Activated naive CD4-positive, alpha-beta T cell treated with anti-CD3 and anti-CD28 coated beads, Interleukin-2, amount 50 U/mL, for 24 hours (primary cell): Measurements from ENCODE around the gene VAV3.

Experiments used
- H3K27ac Mint-ChIP-seq: one replicate; pipeline ENCODE4 v1.8.0; 2021; ENCODE audit warnings: mild to moderate bottlenecking, mixed read lengths
- H3K27me3 Mint-ChIP-seq: one replicate; pipeline ENCODE4 v1.8.0; 2021; ENCODE audit warnings: mixed read lengths
- H3K36me3 Mint-ChIP-seq: one replicate; pipeline ENCODE4 v1.8.0; 2021; ENCODE audit warnings: mixed read lengths
- H3K4me1 Mint-ChIP-seq: one replicate; pipeline ENCODE4 v1.8.0; 2021; ENCODE audit warnings: mixed read lengths
- H3K4me3 Mint-ChIP-seq: one replicate; pipeline ENCODE4 v1.8.0; 2021; ENCODE audit warnings: mild to moderate bottlenecking, mixed read lengths
- H3K9me3 Mint-ChIP-seq: one replicate; pipeline ENCODE4 v1.8.0; 2021; ENCODE audit warnings: mixed read lengths

The VAV3 gene

DNA sequence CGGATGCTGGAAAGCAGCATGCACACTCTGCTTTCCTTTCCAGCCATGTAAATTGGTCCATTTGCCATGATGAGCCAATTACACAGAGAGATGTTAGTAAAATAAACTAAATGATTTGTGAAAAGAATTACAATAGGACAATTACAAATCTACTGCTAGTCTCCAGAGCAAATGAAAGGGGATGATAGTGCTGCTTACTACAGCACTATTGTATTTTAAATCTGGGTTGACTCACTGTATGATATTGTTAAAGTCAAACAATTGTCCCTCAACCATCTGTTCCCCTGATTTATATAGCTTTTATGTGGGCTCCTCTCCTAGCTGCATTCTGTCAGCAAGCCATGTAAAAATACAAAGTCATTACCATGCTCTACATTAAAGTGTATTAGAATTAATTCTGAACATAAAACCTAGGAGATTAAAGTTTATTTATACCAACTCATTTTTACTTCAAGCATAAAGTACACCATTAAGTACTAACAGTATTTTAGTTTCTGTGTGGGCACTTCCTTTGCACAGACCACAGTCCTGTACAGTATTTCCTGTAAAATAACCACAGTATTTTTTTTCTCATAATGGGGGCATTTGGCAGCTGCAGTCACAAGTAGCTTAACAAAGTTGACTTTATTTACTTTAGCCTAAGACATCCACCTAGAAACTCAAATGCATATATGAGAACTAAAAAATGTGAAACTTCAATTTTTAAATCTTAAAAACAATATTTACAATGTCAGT lies 135.8 kb downstream of the VAV3 start:
- peaks cover under 1% of the 10 kb centered on the region for H3K9me3 Mint-ChIP-seq
- H3K27ac Mint-ChIP-seq: peak overlapping the region; percentile 62
- peak overlapping the region; percentile 52 for H3K4me3 Mint-ChIP-seq
- H3K36me3 Mint-ChIP-seq: peaks cover 2% of the 10 kb centered on the region
- H3K27me3 Mint-ChIP-seq: no peaks in the 10 kb centered on the region
- H3K4me1 Mint-ChIP-seq: peaks cover 53% of the 10 kb centered on the region

DNA sequence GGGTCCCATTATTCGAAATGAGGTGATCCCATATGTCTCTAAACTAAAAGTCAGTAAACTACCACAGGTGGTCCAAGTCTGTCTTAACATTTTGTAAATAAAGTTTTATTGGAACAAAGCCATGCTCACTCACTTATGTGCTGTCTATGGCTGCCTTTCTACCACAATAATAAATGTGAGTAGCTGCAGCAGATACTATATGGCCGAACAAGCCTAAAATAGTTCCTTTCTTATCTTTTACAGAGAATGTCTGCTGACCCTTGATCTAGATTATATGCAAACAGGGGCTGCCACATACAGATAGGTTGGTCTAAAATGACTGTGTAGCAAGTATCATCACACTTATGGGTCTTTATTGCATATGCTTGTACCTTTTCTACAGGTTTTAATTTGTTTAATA lies 140.0 kb downstream of the VAV3 start:
- Mint-ChIP-seq H3K27me3 (no peaks in the 10 kb centered on the region), H3K9me3 (peaks cover 28% of the 10 kb centered on the region), H3K4me1 (peaks cover 68% of the 10 kb centered on the region), H3K4me3 (no peak overlapping the region), H3K27ac (no peak overlapping the region), H3K36me3 (peaks cover 22% of the 10 kb centered on the region)

DNA sequence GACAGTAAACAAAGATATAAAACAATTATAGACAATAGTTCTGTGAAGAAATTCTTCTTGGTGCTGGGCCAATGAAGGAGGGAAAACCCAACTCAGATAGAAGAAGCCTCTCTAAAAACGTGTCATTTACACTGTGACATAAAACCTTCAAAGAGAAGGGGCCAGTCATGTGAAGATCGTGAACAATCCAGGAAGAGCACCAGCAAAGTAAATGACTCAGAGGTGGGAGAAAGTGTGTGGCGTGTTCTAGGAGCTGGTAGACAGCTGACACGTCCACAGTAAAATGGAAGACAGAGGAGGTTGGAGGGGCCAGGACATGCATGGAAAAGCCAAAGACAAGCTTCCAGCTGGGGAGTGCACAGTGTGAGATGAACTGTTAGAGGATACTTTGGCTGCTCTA lies 143.6 kb downstream of the VAV3 start:
- Mint-ChIP-seq H3K27ac (peak overlapping the region; percentile 98), H3K4me3 (peak overlapping the region; percentile 73)

DNA sequence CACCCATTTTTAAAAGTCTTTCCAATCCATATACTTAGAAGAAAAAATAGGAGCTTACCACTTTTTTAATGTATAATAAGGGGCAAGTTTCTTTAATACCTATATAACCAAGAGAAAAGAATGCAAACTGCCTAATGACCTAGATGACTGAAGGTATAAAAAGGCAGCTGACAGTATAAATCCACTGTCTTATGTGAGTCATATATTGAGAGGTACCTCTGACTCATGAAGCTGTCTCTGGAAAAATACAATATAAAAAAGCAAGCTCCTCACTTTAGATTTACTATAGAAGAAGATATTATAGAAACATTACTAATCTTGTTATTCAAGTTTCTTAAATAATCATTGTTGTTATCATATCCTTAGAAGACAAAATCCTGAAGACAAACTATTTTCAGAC lies 144.2 kb downstream of the VAV3 start:
- Mint-ChIP-seq H3K4me1 (peaks cover 60% of the 10 kb centered on the region), H3K9me3 (peaks cover 28% of the 10 kb centered on the region), H3K36me3 (peaks cover 24% of the 10 kb centered on the region), H3K4me3 (peak overlapping the region; percentile 73), H3K27me3 (no peaks in the 10 kb centered on the region), H3K27ac (peak overlapping the region; percentile 98)

More for the DNA sequence above, 143.6 kb downstream of the VAV3 start:
- peaks cover 28% of the 10 kb centered on the region for H3K9me3 Mint-ChIP-seq
- peaks cover 64% of the 10 kb centered on the region for H3K4me1 Mint-ChIP-seq
- no peaks in the 10 kb centered on the region for H3K27me3 Mint-ChIP-seq
- peaks cover 24% of the 10 kb centered on the region for H3K36me3 Mint-ChIP-seq

GRCh38 chr1:107817935-107818334 lies 147.0 kb downstream of the VAV3 start:
- peak overlapping the region; percentile 12 for H3K4me3 Mint-ChIP-seq
- H3K36me3 Mint-ChIP-seq: peaks cover 13% of the 10 kb centered on the region
- no peaks in the 10 kb centered on the region for H3K27me3 Mint-ChIP-seq
- H3K4me1 Mint-ChIP-seq: peaks cover 57% of the 10 kb centered on the region
- H3K27ac Mint-ChIP-seq: no peak overlapping the region
- H3K9me3 Mint-ChIP-seq: peaks cover 14% of the 10 kb centered on the region

DNA sequence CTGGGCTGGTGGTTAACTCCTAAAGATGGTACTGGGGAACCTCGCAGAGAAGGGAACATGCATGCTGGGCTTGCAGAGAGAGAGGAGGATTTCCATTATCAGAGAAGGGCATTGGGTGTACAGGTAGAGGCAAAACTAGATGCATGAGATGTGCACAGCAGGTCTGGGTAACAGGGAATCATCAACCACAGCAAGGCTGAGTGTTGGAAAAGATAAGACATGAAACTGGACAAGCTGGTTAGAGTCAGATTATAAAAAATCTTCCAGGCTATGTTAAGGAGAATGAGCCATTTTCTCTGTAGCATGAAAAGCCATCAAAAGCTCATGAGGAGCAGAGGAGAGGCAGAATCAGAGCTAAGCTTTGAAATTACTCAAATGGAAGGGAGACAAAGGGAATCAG lies 147.8 kb downstream of the VAV3 start:
- Mint-ChIP-seq H3K4me1 (peaks cover 52% of the 10 kb centered on the region), H3K9me3 (peaks cover 10% of the 10 kb centered on the region), H3K27me3 (no peaks in the 10 kb centered on the region), H3K4me3 (no peak overlapping the region), H3K36me3 (peaks cover 9% of the 10 kb centered on the region), H3K27ac (peak overlapping the region; percentile 48)

- H3K27ac Mint-ChIP-seq: peak overlapping the region; percentile 2
- H3K4me1 Mint-ChIP-seq: peaks cover 32% of the 10 kb centered on the region
- H3K27me3 Mint-ChIP-seq: no peaks in the 10 kb centered on the region
- H3K9me3 Mint-ChIP-seq: no peaks in the 10 kb centered on the region
- H3K4me3 Mint-ChIP-seq: no peak overlapping the region
- peaks cover 1% of the 10 kb centered on the region for H3K36me3 Mint-ChIP-seq
These were observed 154.6 kb downstream of the VAV3 start for GRCh38 chr1:107810291-107810951.

DNA sequence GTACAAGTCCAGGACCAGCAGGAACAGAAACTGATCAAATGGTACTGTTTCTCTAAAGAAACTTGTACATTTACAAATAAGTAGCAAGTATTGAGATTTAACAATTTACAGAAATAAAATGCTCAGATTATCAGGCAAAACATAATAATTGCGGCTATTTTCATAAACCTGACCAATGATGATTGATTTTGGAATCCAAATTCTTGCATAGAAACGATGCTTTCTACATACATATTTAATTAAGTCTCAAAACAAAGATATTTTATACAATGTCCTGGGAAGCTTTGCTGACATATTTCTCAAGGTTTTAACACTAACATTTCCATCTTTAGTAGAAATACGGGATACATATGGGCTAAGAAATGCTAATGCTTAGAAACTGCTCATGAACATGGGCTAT lies 157.1 kb downstream of the VAV3 start:
- H3K4me1 Mint-ChIP-seq: peaks cover 53% of the 10 kb centered on the region
- no peak overlapping the region for H3K27ac Mint-ChIP-seq
- H3K36me3 Mint-ChIP-seq: no peaks in the 10 kb centered on the region
- H3K9me3 Mint-ChIP-seq: no peaks in the 10 kb centered on the region
- no peak overlapping the region for H3K4me3 Mint-ChIP-seq
- no peaks in the 10 kb centered on the region for H3K27me3 Mint-ChIP-seq

GRCh38 chr1:107807405-107807804 lies 157.6 kb downstream of the VAV3 start:
- Mint-ChIP-seq H3K27ac (no peak overlapping the region), H3K36me3 (peaks cover 2% of the 10 kb centered on the region), H3K27me3 (no peaks in the 10 kb centered on the region), H3K4me3 (no peak overlapping the region), H3K4me1 (peaks cover 58% of the 10 kb centered on the region), H3K9me3 (no peaks in the 10 kb centered on the region)

DNA sequence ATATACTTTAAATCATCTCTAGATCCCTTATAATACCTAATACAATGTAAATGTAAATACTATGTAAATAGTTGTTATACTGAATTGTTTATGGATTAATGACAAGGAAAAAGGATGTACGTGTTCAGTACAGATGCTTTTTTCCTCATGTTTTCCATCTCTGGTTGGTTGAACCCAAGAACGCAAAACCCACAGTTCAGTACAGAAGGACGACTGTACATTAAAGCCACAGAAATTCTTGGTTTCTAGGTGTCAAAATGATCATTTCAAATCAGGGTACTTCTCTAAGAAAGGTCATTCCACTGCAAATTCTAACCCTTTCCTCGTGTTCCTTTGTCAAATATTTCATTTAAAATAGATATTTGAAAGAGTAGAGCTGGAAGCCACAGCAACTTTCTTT lies 158.1 kb downstream of the VAV3 start:
- Mint-ChIP-seq H3K36me3 (peaks cover 2% of the 10 kb centered on the region), H3K4me3 (no peak overlapping the region), H3K27me3 (no peaks in the 10 kb centered on the region), H3K4me1 (peaks cover 62% of the 10 kb centered on the region), H3K9me3 (no peaks in the 10 kb centered on the region), H3K27ac (no peak overlapping the region)

DNA sequence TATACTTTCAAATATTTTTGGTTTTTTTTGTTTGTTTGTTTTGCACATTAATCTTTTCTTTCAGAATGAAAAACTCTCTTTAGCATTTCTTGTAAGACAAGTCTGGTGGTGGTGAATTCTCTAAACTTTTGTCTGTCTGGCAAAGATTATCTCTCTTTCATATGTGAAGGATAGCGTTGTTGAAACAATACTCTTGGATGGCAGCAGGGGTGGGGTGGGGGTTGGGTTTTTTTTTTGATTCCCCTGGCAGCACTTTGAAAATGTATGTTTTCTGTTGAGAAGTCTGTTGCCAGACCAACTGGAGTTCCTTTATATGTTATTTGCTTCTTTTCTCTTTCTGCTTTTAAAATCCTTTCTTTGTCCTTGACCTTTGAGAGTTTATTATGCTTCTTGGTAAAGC lies 160.2 kb downstream of the VAV3 start:
- Mint-ChIP-seq H3K36me3 (peaks cover 2% of the 10 kb centered on the region), H3K4me1 (peaks cover 51% of the 10 kb centered on the region), H3K4me3 (peak overlapping the region; percentile 62), H3K27ac (peak overlapping the region; percentile 87), H3K27me3 (no peaks in the 10 kb centered on the region), H3K9me3 (no peaks in the 10 kb centered on the region)

DNA sequence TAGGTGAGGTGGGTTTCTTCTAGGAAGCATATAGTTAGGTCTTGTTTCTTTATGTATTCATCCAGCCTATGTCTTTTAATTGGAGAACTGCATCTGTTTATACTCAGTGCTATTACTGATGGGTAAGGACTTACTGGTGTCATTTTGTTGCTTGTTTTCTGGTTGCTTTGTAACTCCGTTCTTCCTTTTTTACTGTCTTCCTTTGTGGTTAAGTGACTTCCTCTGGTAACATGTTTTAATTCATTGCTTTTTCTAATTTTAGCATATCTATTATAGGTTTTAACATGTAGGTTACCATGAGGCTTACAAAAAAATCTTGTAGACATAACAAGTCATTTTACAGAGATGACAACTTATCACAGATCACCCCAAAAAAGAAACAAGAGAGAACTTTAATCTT lies 160.8 kb downstream of the VAV3 start:
- H3K4me1 Mint-ChIP-seq: peaks cover 51% of the 10 kb centered on the region

DNA sequence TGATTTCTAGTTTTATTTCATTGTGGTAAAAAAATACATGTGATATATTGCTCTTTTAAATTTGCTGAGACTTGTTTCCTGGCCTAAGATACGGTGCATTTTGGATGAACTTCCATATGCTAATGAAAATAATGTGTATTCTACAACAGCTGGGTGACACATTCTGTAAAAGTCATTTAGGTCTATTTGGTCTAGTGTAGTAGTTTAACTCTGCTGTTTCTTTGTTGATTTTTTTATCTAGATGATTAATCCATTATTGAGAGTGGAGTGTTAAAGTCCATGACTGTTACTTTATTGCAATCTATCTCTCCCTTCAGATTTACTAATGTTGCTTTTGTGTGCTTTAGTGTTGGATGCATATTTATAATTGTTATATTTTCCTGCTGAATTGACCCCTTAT lies 161.4 kb downstream of the VAV3 start:
- Mint-ChIP-seq H3K4me3 (no peak overlapping the region), H3K36me3 (peaks cover 2% of the 10 kb centered on the region), H3K27ac (no peak overlapping the region), H3K27me3 (no peaks in the 10 kb centered on the region), H3K4me1 (peaks cover 51% of the 10 kb centered on the region), H3K9me3 (no peaks in the 10 kb centered on the region)

More for the DNA sequence above, 160.8 kb downstream of the VAV3 start:
- Mint-ChIP-seq H3K4me3 (peak overlapping the region; percentile 8), H3K27ac (no peak overlapping the region), H3K9me3 (no peaks in the 10 kb centered on the region), H3K27me3 (no peaks in the 10 kb centered on the region), H3K36me3 (peaks cover 2% of the 10 kb centered on the region)

- Mint-ChIP-seq H3K4me1 (peaks cover 46% of the 10 kb centered on the region), H3K36me3 (peaks cover 2% of the 10 kb centered on the region), H3K27ac (peak overlapping the region; percentile 38), H3K4me3 (no peak overlapping the region), H3K27me3 (no peaks in the 10 kb centered on the region), H3K9me3 (no peaks in the 10 kb centered on the region)
These were observed 162.3 kb downstream of the VAV3 start for GRCh38 chr1:107802654-107803053.

GRCh38 chr1:107795994-107796393 lies 169.0 kb downstream of the VAV3 start:
- no peaks in the 10 kb centered on the region for H3K9me3 Mint-ChIP-seq
- H3K27ac Mint-ChIP-seq: peak overlapping the region; percentile 85
- peak overlapping the region; percentile 20 for H3K4me3 Mint-ChIP-seq
- no peaks in the 10 kb centered on the region for H3K36me3 Mint-ChIP-seq
- no peaks in the 10 kb centered on the region for H3K27me3 Mint-ChIP-seq
- H3K4me1 Mint-ChIP-seq: peaks cover 42% of the 10 kb centered on the region

DNA sequence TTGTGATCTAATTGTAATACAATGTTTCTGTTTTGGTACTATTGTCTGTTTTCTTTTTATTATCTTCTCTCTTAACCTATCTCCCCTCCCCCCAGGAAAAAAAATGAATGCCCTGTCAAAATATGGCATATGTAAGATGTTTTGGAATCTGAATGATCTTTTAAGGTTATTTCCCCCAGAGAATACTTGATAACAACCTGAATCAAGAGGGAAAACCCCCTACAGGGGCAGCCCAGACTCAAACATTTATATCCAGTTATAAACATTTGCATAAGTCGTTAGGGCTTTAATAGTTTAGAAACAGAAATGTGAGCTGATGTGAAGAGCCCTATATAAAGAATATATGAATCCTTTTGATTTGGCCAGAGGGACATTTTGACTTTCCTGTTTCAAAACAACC lies 169.5 kb downstream of the VAV3 start:
- Mint-ChIP-seq H3K4me1 (peaks cover 44% of the 10 kb centered on the region), H3K36me3 (no peaks in the 10 kb centered on the region), H3K27ac (peak overlapping the region; percentile 85), H3K4me3 (peak overlapping the region; percentile 20), H3K27me3 (no peaks in the 10 kb centered on the region), H3K9me3 (no peaks in the 10 kb centered on the region)
